HepG2 (cell line): ENCODE data around the gene ATG16L1. TPM values are rescaled to one million over a fixed set of nuclear protein-coding genes. Genes with fewer than 3 reads are reported as not detected.

ENCODE experiments used
- ASH2L ChIP-seq: fragments of 300-600, 200-600 bp; sonication (generic); IDR thresholded peaks from 2 replicates; pipeline ENCODE4 v1.7.0; 2017; ENCODE audit warnings: low read depth, mild to moderate bottlenecking, moderate library complexity, mixed read lengths, low read length; ENCODE audit not compliant: insufficient read length
- GPBP1L1 ChIP-seq: sonication (generic); formaldehyde crosslinking; IDR thresholded peaks from 2 replicates; pipeline ENCODE4 v1.5.0; 2020; ENCODE audit warnings: mild to moderate bottlenecking, missing genetic modification reagents
- HES4 ChIP-seq: sonication (generic); formaldehyde crosslinking; IDR thresholded peaks from 2 replicates; pipeline ENCODE4 v1.9.0; 2021; ENCODE audit warnings: mild to moderate bottlenecking, missing genetic modification reagents, borderline replicate concordance
- LCORL ChIP-seq, 2 experiments: fragments of 450-650 bp in 1 of 2; sonication (generic) in 1 of 2; formaldehyde crosslinking in 1 of 2; IDR thresholded peaks; 2 replicates each; pipeline versions ENCODE4 v1.5.0 to v1.6.1; 2017 to 2020; ENCODE audit warnings: antibody characterized with exemption in 1 of 2, missing genetic modification reagents in 1 of 2
- MATR3 ChIP-seq: sonication (generic); formaldehyde crosslinking; IDR thresholded peaks from 2 replicates; pipeline ENCODE4 v1.4.0; 2020; ENCODE audit warnings: missing genetic modification reagents
- MIXL1 ChIP-seq: IDR thresholded peaks from 2 replicates; pipeline ENCODE4 v1.6.1; 2016
- NR3C1 ChIP-seq: sonication (generic); formaldehyde crosslinking; IDR thresholded peaks from 2 replicates; pipeline ENCODE4 v1.4.0; 2020; ENCODE audit warnings: missing genetic modification reagents
- PBX2 ChIP-seq: IDR thresholded peaks from 2 replicates; pipeline ENCODE4 v1.6.1; 2016; ENCODE audit warnings: control low read depth
- POLR2AphosphoS2 ChIP-seq: IDR thresholded peaks from 2 replicates; pipeline ENCODE4 v1.6.1; 2011; ENCODE audit warnings: low read depth, low read length, improper control_type of control experiment
- RFX5 ChIP-seq: IDR thresholded peaks from 2 replicates; pipeline ENCODE4 v1.6.1; 2011; ENCODE audit warnings: low read depth, low read length, improper control_type of control experiment
- TRAFD1 ChIP-seq: sonication (generic); formaldehyde crosslinking; IDR thresholded peaks from 2 replicates; pipeline ENCODE4 v1.5.1; 2020; ENCODE audit warnings: missing genetic modification reagents, mild to moderate bottlenecking, borderline replicate concordance
- ZFY ChIP-seq: sonication (generic); formaldehyde crosslinking; IDR thresholded peaks from 2 replicates; pipeline ENCODE4 v1.4.0; 2020; ENCODE audit warnings: missing genetic modification reagents
- ZHX2 ChIP-seq, 2 experiments: sonication (generic) in 1 of 2; formaldehyde crosslinking in 1 of 2; IDR thresholded peaks; 2 replicates each; pipeline versions ENCODE4 v1.6.1 to v1.9.0; 2014 to 2022; ENCODE audit warnings: antibody characterized with exemption in 1 of 2, borderline replicate concordance in 1 of 2, inconsistent platforms in 1 of 2, low read depth in 1 of 2, missing genetic modification reagents in 1 of 2
- ZNF503 ChIP-seq: sonication (generic); formaldehyde crosslinking; IDR thresholded peaks from 2 replicates; pipeline ENCODE4 v1.4.0; 2020; ENCODE audit warnings: missing genetic modification reagents
- ZNF576 ChIP-seq: sonication (generic); formaldehyde crosslinking; IDR thresholded peaks from 2 replicates; pipeline ENCODE4 v1.4.0; 2020; ENCODE audit warnings: mild to moderate bottlenecking, missing genetic modification reagents
- polyA plus RNA-seq, 8 experiments: library from polyadenylated mRNA; depleted of rRNA in 3 of 8; stranded (reverse) in 7 of 8; unstranded in 1 of 8; fragments of >200 nt; fragmentation: Illumina TruSeq in 4 of 8; extraction: Trizol in 4 of 8; gene quantifications; 2 replicates each; pipeline versions ENCODE4 v1.2.1 to v1.2.3, GENCODE V29; 2011 to 2016; ENCODE audit warnings: low read depth in 4 of 8, missing spikeins in 1 of 8, mixed read lengths in 1 of 8; ENCODE audit not compliant: insufficient read depth in 1 of 8
- total RNA-seq, 5 experiments: library from RNA; depleted of rRNA; stranded (reverse); fragments of >200 nt; fragmentation: Illumina TruSeq; extraction: Trizol; gene quantifications; 2 replicates each; pipeline ENCODE4 v1.2.3, GENCODE V29; 2016; ENCODE audit warnings: low read depth in 1 of 5

The ATG16L1 gene
- total and polyA plus RNA-seq, 2 of the 13 experiments (the other 11 are each of a cell fraction or from before 2014, with no cell fraction given) = 26.0 to 51.7 TPM

- TF ChIP-seq ZHX2 (IDR thresholded peaks at IDR 0.05; ENCODE audit: low read depth) = peak; percentile 96
- TF ChIP-seq ZHX2 (CRISPR knock-in tag; IDR thresholded peaks at IDR 0.05; ENCODE audit: borderline replicate concordance) = 0 out of 2 replicates have a peak, but pooled peaks have one; percentile 52
- TF ChIP-seq LCORL (IDR thresholded peaks at IDR 0.05) = no peak
- peak; percentile 90 for TF ChIP-seq LCORL (CRISPR knock-in tag; IDR thresholded peaks at IDR 0.05)
- peak; percentile 1; the same call in 1 of the 2 replicates for TF ChIP-seq PBX2 (CRISPR knock-in tag)
- peak; percentile 71 for TF ChIP-seq RFX5
- TF ChIP-seq TRAFD1 = peak; percentile 71; the same call in 1 of the 2 replicates
- TF ChIP-seq GPBP1L1 (CRISPR knock-in tag) = no peak
- TF ChIP-seq ASH2L = peak; percentile 85
- peak; percentile 50; the same call in 1 of the 2 replicates for TF ChIP-seq ZNF503
- TF ChIP-seq NR3C1 (CRISPR knock-in tag) = no peak
- TF ChIP-seq MIXL1 (CRISPR knock-in tag) = peak; percentile 50; the same call in 1 of the 2 replicates
- no peak for TF ChIP-seq POLR2AphosphoS2
- TF ChIP-seq ZNF576 = no peak
- peak; percentile 89 for TF ChIP-seq ZFY (CRISPR knock-in tag)
- TF ChIP-seq HES4 (CRISPR knock-in tag) = no peak; the same call in 1 of the 2 replicates
- TF ChIP-seq MATR3 (CRISPR knock-in tag) = no peak
Measured at GRCh38 chr2:233251306-233252116, at the start of gene ATG16L1 (continued).
